HEK293 (cell line): ENCODE results near the gene CNBP.

Experiments used
- CTCF ChIP-seq: fragments of 450-650 bp; formaldehyde crosslinking; IDR thresholded peaks from 2 replicates; pipeline ENCODE4 v1.5.1; 2016; ENCODE audit warnings: missing biosample characterization, missing genetic modification characterization
- PRDM6 ChIP-seq: fragments of 450-650 bp; formaldehyde crosslinking; IDR thresholded peaks from 2 replicates; pipeline ENCODE4 v1.5.1; 2017; ENCODE audit warnings: missing biosample characterization, missing genetic modification characterization
- REST ChIP-seq: fragments of 450-650 bp; formaldehyde crosslinking; IDR thresholded peaks from 2 replicates; pipeline ENCODE4 v1.5.1; 2016; ENCODE audit warnings: missing biosample characterization, missing genetic modification characterization
- SP3 ChIP-seq: fragments of 450-650 bp; formaldehyde crosslinking; IDR thresholded peaks from 2 replicates; pipeline ENCODE4 v1.5.1; 2016; ENCODE audit warnings: missing biosample characterization, missing genetic modification characterization
- TCF7L2 ChIP-seq: IDR thresholded peaks from 2 replicates; pipeline ENCODE4 v1.6.1; 2011; ENCODE audit warnings: low read depth, mild to moderate bottlenecking, inconsistent platforms, low read length, moderate library complexity, borderline replicate concordance
- ZNF18 ChIP-seq: fragments of 450-650 bp; formaldehyde crosslinking; IDR thresholded peaks from 2 replicates; pipeline ENCODE4 v1.5.1; 2016; ENCODE audit warnings: missing biosample characterization, missing genetic modification characterization
- ZNF274 ChIP-seq, 2 experiments: fragments of 200-500 bp in 1 of 2; fragments of 450-650 bp in 1 of 2; sonication (Bioruptor generic) in 1 of 2; formaldehyde crosslinking in 1 of 2; IDR thresholded peaks; 2 replicates each; pipeline versions ENCODE4 v1.5.1 to v1.6.1; 2014 to 2016; ENCODE audit warnings: borderline replicate concordance in 1 of 2, inconsistent platforms in 1 of 2, low read length in 1 of 2, missing biosample characterization in 1 of 2, missing genetic modification characterization in 1 of 2
- ZNF341 ChIP-seq: fragments of 450-650 bp; formaldehyde crosslinking; IDR thresholded peaks from 2 replicates; pipeline ENCODE4; 2016; ENCODE audit warnings: low read depth, missing biosample characterization, missing genetic modification characterization
- ZNF423 ChIP-seq: fragments of 450-650 bp; formaldehyde crosslinking; IDR thresholded peaks from 2 replicates; pipeline ENCODE4 v1.5.1; 2016; ENCODE audit warnings: missing biosample characterization, missing genetic modification characterization
- ZNF48 ChIP-seq: fragments of 450-650 bp; formaldehyde crosslinking; IDR thresholded peaks from 2 replicates; pipeline ENCODE4 v1.5.1; 2016; ENCODE audit warnings: missing biosample characterization, missing genetic modification characterization

GRCh38 chr3:129187857-129188256 lies 4.2 kb upstream of the CNBP start:
- no peak for TF ChIP-seq CTCF
- TF ChIP-seq ZNF18, result no peak
- TF ChIP-seq ZNF423 (tag by site-specific recombination), result no peak
- no peak for TF ChIP-seq ZNF274 (IDR thresholded peaks at IDR 0.05; ENCODE audit: low read length)
- TF ChIP-seq ZNF274 (tag by site-specific recombination; IDR thresholded peaks at IDR 0.05; ENCODE audit: borderline replicate concordance), result no peak
- TF ChIP-seq ZNF341 (tag by site-specific recombination), result no peak
- TF ChIP-seq REST (tag by site-specific recombination), result no peak
- TF ChIP-seq ZNF48 (tag by site-specific recombination), result no peak
- no peak for TF ChIP-seq PRDM6 (tag by site-specific recombination)
- no peak for TF ChIP-seq SP3 (tag by site-specific recombination)
- TF ChIP-seq TCF7L2, result no peak
